Bronchial epithelial cell (primary cell): ENCODE measurements around the gene HMOX1. TPM values are rescaled to one million over a fixed set of nuclear protein-coding genes. Genes with fewer than 3 reads are reported as not detected.

ENCODE experiments used
- DNase-seq: peaks from one replicate; pipeline ENCODE4 v3.0.0-alpha.2; 2010; ENCODE audit warnings: low read depth
- FAIRE-seq: peaks from 2 replicates; lab custom pipeline; 2011; peaks lifted over from hg19 to GRCh38; lab: Jason Lieb, UNC
- H3K27me3 ChIP-seq: 2 replicates; pipeline ENCODE4 v1.5.1; 2011; ENCODE audit warnings: low read length; ENCODE audit not compliant: control insufficient read depth, insufficient read depth
- H3K36me3 ChIP-seq: 2 replicates; pipeline ENCODE4 v1.5.1; 2011; ENCODE audit warnings: low read length; ENCODE audit not compliant: control insufficient read depth, insufficient read depth
- H3K4me3 ChIP-seq: 2 replicates; pipeline ENCODE4 v1.5.1; 2011; ENCODE audit warnings: mild to moderate bottlenecking, low read depth, low read length, control low read depth
- CTCF ChIP-seq: IDR thresholded peaks from 2 replicates; pipeline ENCODE4 v1.5.1; 2011; ENCODE audit warnings: mild to moderate bottlenecking, moderate library complexity, low read length, control low read depth, inconsistent platforms; ENCODE audit not compliant: insufficient read depth, severe bottlenecking
- total RNA-seq: library from RNA; depleted of rRNA; stranded (reverse); fragments of >200 nt; gene quantifications from 2 replicates; pipeline ENCODE4 v1.2.1, GENCODE V29; 2014

The HMOX1 gene
- total RNA-seq, 1 donor from 2014 or later = 3.9 TPM

- no peak for TF ChIP-seq CTCF
- no peak for DNase-seq
- FAIRE-seq = no peak
- Histone ChIP-seq H3K4me3 (no peak overlapping the region), H3K36me3 (no peaks in the 10 kb centered on the region), H3K27me3 (no peaks in the 10 kb centered on the region)
These were observed 1.5 kb upstream of the HMOX1 start for GRCh38 chr22:35379146-35379993.

GRCh38 chr22:35380013-35380412, 883 bp upstream of the HMOX1 start:
- H3K36me3 ChIP-seq = no peaks in the 10 kb centered on the region
- TF ChIP-seq CTCF = no peak
- no peaks in the 10 kb centered on the region for H3K27me3 ChIP-seq
- DNase-seq (peak; percentile 37), FAIRE-seq (no peak)
- H3K4me3 ChIP-seq = no peak overlapping the region

- TF ChIP-seq CTCF = no peak
- DNase-seq (no peak), FAIRE-seq (no peak)
- Histone ChIP-seq H3K27me3 (no peaks in the 10 kb centered on the region), H3K4me3 (peak overlapping the region; percentile 49), H3K36me3 (peaks cover 1% of the 10 kb centered on the region)
These were observed 621 bp downstream of the HMOX1 start for GRCh38 chr22:35381424-35382009.

GRCh38 chr22:35383679-35384071, 2.8 kb downstream of the HMOX1 start:
- H3K4me3 ChIP-seq = no peak overlapping the region
- FAIRE-seq (no peak), DNase-seq (no peak)
- TF ChIP-seq CTCF = no peak
- no peaks in the 10 kb centered on the region for H3K27me3 ChIP-seq
- H3K36me3 ChIP-seq = peaks cover 2% of the 10 kb centered on the region

GRCh38 chr22:35384527-35384926, 3.6 kb downstream of the HMOX1 start:
- FAIRE-seq = no peak

More at GRCh38 chr22:35384527-35384926, 3.6 kb downstream of the HMOX1 start:
- H3K4me3 ChIP-seq = no peak overlapping the region
- TF ChIP-seq CTCF = no peak
- H3K27me3 ChIP-seq = no peaks in the 10 kb centered on the region
- peaks cover 2% of the 10 kb centered on the region for H3K36me3 ChIP-seq
- DNase-seq = no peak
